Prostate gland (tissue), 2 donors: ENCODE data around the gene TRMT6.

ENCODE experiments used
- POLR2AphosphoS5 ChIP-seq: sonication (generic); formaldehyde crosslinking; IDR thresholded peaks from one replicate; pipeline ENCODE4 v1.6.1; 2017; ENCODE audit warnings: antibody characterized with exemption
- TF ChIP-seq, protein P1 (sequence below), 4 experiments: fragments of 200-600 bp in 2 of 4; fragments of 450-650 bp in 2 of 4; sonication (generic) in 2 of 4; IDR thresholded peaks; 1 replicate in 3 of 4; 2 replicates in 1 of 4; pipeline ENCODE4 v1.5.1; 2016 to 2019; ENCODE audit warnings: antibody characterized with exemption in 4 of 4, mild to moderate bottlenecking in 2 of 4, moderate library complexity in 2 of 4

DNA sequence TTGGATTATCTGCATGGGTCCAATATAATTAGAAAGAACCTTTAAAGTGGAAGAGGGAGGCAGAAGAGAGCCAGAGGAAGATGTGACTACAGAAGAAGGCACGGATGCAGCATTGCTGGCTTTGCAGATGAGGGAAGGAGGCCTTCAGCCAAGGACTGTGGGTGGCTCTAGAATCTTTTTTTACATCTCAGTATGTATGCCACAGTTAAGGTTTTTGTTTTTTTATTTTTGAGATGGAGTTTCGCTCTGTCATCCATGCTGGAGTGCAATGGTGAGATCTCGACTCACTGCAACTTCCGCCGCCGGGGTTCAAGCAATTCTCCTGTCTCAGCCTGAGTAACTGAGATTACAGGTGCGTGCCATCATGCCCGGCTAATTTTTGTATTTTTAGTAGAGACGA is 49.5 kb upstream of the TRMT6 start:
- TF ChIP-seq, protein P1, sequence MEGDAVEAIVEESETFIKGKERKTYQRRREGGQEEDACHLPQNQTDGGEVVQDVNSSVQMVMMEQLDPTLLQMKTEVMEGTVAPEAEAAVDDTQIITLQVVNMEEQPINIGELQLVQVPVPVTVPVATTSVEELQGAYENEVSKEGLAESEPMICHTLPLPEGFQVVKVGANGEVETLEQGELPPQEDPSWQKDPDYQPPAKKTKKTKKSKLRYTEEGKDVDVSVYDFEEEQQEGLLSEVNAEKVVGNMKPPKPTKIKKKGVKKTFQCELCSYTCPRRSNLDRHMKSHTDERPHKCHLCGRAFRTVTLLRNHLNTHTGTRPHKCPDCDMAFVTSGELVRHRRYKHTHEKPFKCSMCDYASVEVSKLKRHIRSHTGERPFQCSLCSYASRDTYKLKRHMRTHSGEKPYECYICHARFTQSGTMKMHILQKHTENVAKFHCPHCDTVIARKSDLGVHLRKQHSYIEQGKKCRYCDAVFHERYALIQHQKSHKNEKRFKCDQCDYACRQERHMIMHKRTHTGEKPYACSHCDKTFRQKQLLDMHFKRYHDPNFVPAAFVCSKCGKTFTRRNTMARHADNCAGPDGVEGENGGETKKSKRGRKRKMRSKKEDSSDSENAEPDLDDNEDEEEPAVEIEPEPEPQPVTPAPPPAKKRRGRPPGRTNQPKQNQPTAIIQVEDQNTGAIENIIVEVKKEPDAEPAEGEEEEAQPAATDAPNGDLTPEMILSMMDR (IDR thresholded peaks at IDR 0.05), result no peak
- TF ChIP-seq POLR2AphosphoS5, result no peak
